GM12878 (cell line): ENCODE data around the gene CNR1. TPM values are rescaled to one million over a fixed set of nuclear protein-coding genes. Genes with fewer than 3 reads are reported as not detected.

Experiments used
- CREM ChIP-seq: IDR thresholded peaks from 2 replicates; pipeline ENCODE4 v1.6.1; 2014; ENCODE audit warnings: antibody characterized with exemption, low read depth
- HDAC6 ChIP-seq: fragments of 200-600 bp; sonication (generic); IDR thresholded peaks from one replicate; pipeline ENCODE4 v1.8.0; 2017; ENCODE audit warnings: antibody characterized with exemption; ENCODE audit not compliant: unreplicated experiment
- JUNB ChIP-seq: IDR thresholded peaks from 2 replicates; pipeline ENCODE4 v1.6.1; 2016; ENCODE audit warnings: antibody characterized with exemption, mild to moderate bottlenecking
- NFIC ChIP-seq: IDR thresholded peaks from 2 replicates; pipeline ENCODE4 v1.6.1; 2012; ENCODE audit warnings: low read depth, mild to moderate bottlenecking, inconsistent platforms, low read length, moderate library complexity
- NFXL1 ChIP-seq: fragments of 450-650 bp; IDR thresholded peaks from 2 replicates; pipeline ENCODE4 v1.6.1; 2017; ENCODE audit warnings: antibody characterized with exemption, mild to moderate bottlenecking, borderline replicate concordance
- NFYA ChIP-seq: IDR thresholded peaks from 2 replicates; pipeline ENCODE4 v1.6.1; 2011; ENCODE audit warnings: low read depth, mild to moderate bottlenecking, low read length, improper control_type of control experiment, borderline replicate concordance
- NR2F1 ChIP-seq: fragments of 450-650 bp; conservative IDR thresholded peaks from 2 replicates; pipeline ENCODE4 v1.6.1; 2017; ENCODE audit warnings: mild to moderate bottlenecking
- SMAD1 ChIP-seq: fragments of 450-650 bp; IDR thresholded peaks from 2 replicates; pipeline ENCODE4 v1.6.1; 2018; ENCODE audit warnings: mild to moderate bottlenecking, low read depth; ENCODE audit not compliant: partially characterized antibody
- polyA plus RNA-seq, 11 experiments: library from polyadenylated mRNA; depleted of rRNA in 4 of 11; unstranded in 6 of 11; stranded (reverse) in 5 of 11; fragments of >200 nt; fragmentation: Nextera tagmentation in 4 of 11; fragmentation: Illumina TruSeq in 1 of 11; extraction: Ambion mirVana in 4 of 11; extraction: Trizol in 1 of 11; gene quantifications; 1 replicate in 1 of 11; 2 replicates in 10 of 11; pipeline versions ENCODE4 v1.2.1 to v1.2.3, GENCODE V29; 2011 to 2016; ENCODE audit warnings: inconsistent platforms in 2 of 11, missing spikeins in 2 of 11, low read depth in 1 of 11
- total RNA-seq, 4 experiments: library from RNA; depleted of rRNA in 3 of 4; stranded (reverse); fragments of >200 nt in 3 of 4; fragmentation: Illumina TruSeq in 1 of 4; extraction: Trizol in 1 of 4; gene quantifications; 2 replicates each; pipeline versions ENCODE4 v1.2.1 to v1.2.3, GENCODE V29; 2013 to 2021
- TF ChIP-seq, protein P1 (sequence below): fragments of 450-650 bp; IDR thresholded peaks from 2 replicates; pipeline ENCODE4 v1.6.1; 2017; ENCODE audit warnings: borderline replicate concordance
- TF ChIP-seq, protein P2 (sequence below): fragments of 150-350 bp; IDR thresholded peaks from 2 replicates; pipeline ENCODE4 v1.6.1; 2016; ENCODE audit warnings: low read depth, low read length

The CNR1 gene
- total and polyA plus RNA-seq, 10 of the 15 experiments (the other 5 are each of a cell fraction or from before 2014, with no cell fraction given): 2.2 to 15.4 (median 8.5) TPM

DNA sequence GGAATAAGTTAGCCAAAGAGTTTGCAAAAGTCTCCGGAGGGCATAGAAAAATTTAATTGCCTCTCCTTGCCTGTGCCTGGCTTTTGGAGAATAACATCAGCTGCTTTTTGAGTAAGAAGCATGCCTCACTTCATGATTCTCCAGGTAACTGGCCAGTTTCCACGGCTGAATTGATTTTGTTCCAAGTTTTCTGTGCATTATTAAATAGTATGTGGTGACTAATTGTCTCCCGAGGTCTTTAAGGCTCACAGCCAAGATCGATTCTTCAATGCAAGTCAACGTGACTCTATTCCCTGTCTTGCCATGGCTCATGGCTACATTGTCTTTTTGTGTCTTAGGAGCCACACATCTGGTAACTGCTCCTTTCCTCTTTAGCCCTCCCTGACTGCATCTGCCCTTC is 54.2 kb downstream of the CNR1 start (continued):
- TF ChIP-seq, protein P1, sequence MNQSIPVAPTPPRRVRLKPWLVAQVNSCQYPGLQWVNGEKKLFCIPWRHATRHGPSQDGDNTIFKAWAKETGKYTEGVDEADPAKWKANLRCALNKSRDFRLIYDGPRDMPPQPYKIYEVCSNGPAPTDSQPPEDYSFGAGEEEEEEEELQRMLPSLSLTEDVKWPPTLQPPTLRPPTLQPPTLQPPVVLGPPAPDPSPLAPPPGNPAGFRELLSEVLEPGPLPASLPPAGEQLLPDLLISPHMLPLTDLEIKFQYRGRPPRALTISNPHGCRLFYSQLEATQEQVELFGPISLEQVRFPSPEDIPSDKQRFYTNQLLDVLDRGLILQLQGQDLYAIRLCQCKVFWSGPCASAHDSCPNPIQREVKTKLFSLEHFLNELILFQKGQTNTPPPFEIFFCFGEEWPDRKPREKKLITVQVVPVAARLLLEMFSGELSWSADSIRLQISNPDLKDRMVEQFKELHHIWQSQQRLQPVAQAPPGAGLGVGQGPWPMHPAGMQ: no peak
- TF ChIP-seq CREM (no peak), SMAD1 (no peak), NR2F1 (no peak), JUNB (no peak), NFXL1 (no peak), HDAC6 (no peak), NFYA (no peak), NFIC (no peak)
- TF ChIP-seq, protein P2, sequence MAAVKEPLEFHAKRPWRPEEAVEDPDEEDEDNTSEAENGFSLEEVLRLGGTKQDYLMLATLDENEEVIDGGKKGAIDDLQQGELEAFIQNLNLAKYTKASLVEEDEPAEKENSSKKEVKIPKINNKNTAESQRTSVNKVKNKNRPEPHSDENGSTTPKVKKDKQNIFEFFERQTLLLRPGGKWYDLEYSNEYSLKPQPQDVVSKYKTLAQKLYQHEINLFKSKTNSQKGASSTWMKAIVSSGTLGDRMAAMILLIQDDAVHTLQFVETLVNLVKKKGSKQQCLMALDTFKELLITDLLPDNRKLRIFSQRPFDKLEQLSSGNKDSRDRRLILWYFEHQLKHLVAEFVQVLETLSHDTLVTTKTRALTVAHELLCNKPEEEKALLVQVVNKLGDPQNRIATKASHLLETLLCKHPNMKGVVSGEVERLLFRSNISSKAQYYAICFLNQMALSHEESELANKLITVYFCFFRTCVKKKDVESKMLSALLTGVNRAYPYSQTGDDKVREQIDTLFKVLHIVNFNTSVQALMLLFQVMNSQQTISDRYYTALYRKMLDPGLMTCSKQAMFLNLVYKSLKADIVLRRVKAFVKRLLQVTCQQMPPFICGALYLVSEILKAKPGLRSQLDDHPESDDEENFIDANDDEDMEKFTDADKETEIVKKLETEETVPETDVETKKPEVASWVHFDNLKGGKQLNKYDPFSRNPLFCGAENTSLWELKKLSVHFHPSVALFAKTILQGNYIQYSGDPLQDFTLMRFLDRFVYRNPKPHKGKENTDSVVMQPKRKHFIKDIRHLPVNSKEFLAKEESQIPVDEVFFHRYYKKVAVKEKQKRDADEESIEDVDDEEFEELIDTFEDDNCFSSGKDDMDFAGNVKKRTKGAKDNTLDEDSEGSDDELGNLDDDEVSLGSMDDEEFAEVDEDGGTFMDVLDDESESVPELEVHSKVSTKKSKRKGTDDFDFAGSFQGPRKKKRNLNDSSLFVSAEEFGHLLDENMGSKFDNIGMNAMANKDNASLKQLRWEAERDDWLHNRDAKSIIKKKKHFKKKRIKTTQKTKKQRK: no peak
